Right lobe of liver (tissue), 6 donors: ENCODE measurements around the gene DLST. TPM values are rescaled to one million over a fixed set of nuclear protein-coding genes. Genes with fewer than 3 reads are reported as not detected.
A peak's percentile ranks its signal among the peaks of the same experiment; 100 is the strongest.

ENCODE experiments used
- ATAC-seq, 4 donors: fragments of 200-7000 bp; cut with Tn5 transposase; one replicate each; pipeline ENCODE4 v1.9.1; 2020; ENCODE audit warnings: mild to moderate bottlenecking in 4 of 4, moderate library complexity in 4 of 4
- DNase-seq, 3 donors: peaks; one replicate each; pipeline ENCODE4 v3.0.0-alpha.2; 2020
- H3K27ac ChIP-seq, 3 donors: fragments of 200-600 bp; one replicate each; pipeline ENCODE4 v1.8.0; 2022
- H3K27me3 ChIP-seq, 2 donors: fragments of 200-600 bp; one replicate each; pipeline ENCODE4 v1.8.0; 2022
- H3K36me3 ChIP-seq, 4 donors: fragments of 200-600 bp; sonication (generic) in 1 of 4; one replicate each; pipeline versions ENCODE4 v1.5.1 to v1.8.0; 2017 to 2022; ENCODE audit warnings: control low read depth in 1 of 4
- H3K4me1 ChIP-seq, 4 donors: fragments of 200-600 bp; sonication (generic) in 1 of 4; one replicate each; pipeline versions ENCODE4 v1.5.1 to v1.8.0; 2017 to 2022; ENCODE audit warnings: control low read depth in 1 of 4
- H3K4me3 ChIP-seq, 3 donors: fragments of 200-600 bp; one replicate each; pipeline ENCODE4 v1.8.0; 2022
- H3K9me3 ChIP-seq, 4 donors: fragments of 200-600 bp; sonication (generic) in 1 of 4; one replicate each; pipeline versions ENCODE4 v1.5.1 to v1.8.0; 2017 to 2022; ENCODE audit warnings: control low read depth in 1 of 4
- CTCF ChIP-seq, 4 donors: fragments of 200-600 bp in 3 of 4; fragments of 450-650 bp in 1 of 4; IDR thresholded peaks; one replicate each; pipeline versions ENCODE4 v1.5.1 to v1.8.0; 2016 to 2022; ENCODE audit warnings: antibody characterized with exemption in 4 of 4, mild to moderate bottlenecking in 2 of 4
- POLR2A ChIP-seq: fragments of 450-650 bp; IDR thresholded peaks from one replicate; pipeline ENCODE4 v1.6.1; 2017; ENCODE audit warnings: antibody characterized with exemption, mild to moderate bottlenecking
- WGBS: methylation state at CpG from one replicate; pipeline ENCODE4 v1.1.6; 2018; ENCODE audit warnings: low coverage, low lambda C conversion rate; ENCODE audit not compliant: insufficient coverage; ENCODE audit errors: missing lambda C conversion rate; 5-methylcytosine and 5-hydroxymethylcytosine counted together
- intact Hi-C, 2 donors: fragments of 100-400 bp; cut with DNase I; formaldehyde crosslinking; loops; one replicate each; pipeline versions ENCODE4 v1.11.2 to v1.14.1; 2022
- total RNA-seq, 6 experiments: library from RNA; depleted of rRNA in 2 of 6; stranded (reverse); fragments of >200 nt in 2 of 6; fragmentation: NEBNext Ultra II Directional in 3 of 6; extraction: Animal tissue kit (Norgen Biotek cat#: 25700) in 3 of 6; gene quantifications; one replicate each; pipeline versions ENCODE4 v1.1.0 to v1.2.4, GENCODE V29; 2016 to 2023
- donor health status: DM: no; HTN: yes; CAD: no.
- donor health status: DM: no; HTN: no; CAD: no.
- donor health status: DM: no; HTN: no; CAD: no.
- donor health status: DM: no; HTN: yes; CAD: no.
- donor health status: DM: no; HTN: yes; CAD: no.

DLST gene
- total RNA-seq, 6 experiments from 2014 or later, result 63.8 to 112 (median 68.8) TPM

GRCh38 chr14:74912111-74912510 is 30.4 kb downstream of the DLST start:
- Histone ChIP-seq H3K27me3 (no peaks in the 10 kb centered on the region), H3K9me3 (no peaks in the 10 kb centered on the region), H3K4me1 (peaks cover 0 to 7% (median 0%) of the 10 kb centered on the region in 4 donors), H3K4me3 (no peak overlapping the region), H3K27ac (no peak overlapping the region), H3K36me3 (no peaks in the 10 kb centered on the region)
- 60% methylated on average over 1 of the region's 6 CpGs for WGBS
- TF ChIP-seq CTCF (IDR thresholded peaks at IDR 0.05) (no peak), POLR2A (no peak)
- DNase-seq, result no peak
- intact Hi-C loops, result no loop called here
- ATAC-seq, result no peak

GRCh38 chr14:74912801-74913200 is 31.1 kb downstream of the DLST start:
- Histone ChIP-seq H3K27ac (no peak overlapping the region), H3K27me3 (no peaks in the 10 kb centered on the region), H3K36me3 (no peaks in the 10 kb centered on the region), H3K4me3 (no peak overlapping the region), H3K9me3 (no peaks in the 10 kb centered on the region), H3K4me1 (peaks cover 0 to 7% (median 0%) of the 10 kb centered on the region in 4 donors)
- DNase-seq (no peak), ATAC-seq (no peak)
- intact Hi-C loops, result no loop called here
- 80% methylated on average over 2 of the region's 10 CpGs for WGBS
- TF ChIP-seq POLR2A, result no peak
- no peak for TF ChIP-seq CTCF (IDR thresholded peaks at IDR 0.05)

GRCh38 chr14:74913393-74913910 is 31.7 kb downstream of the DLST start:
- DNase-seq, result no peak
- TF ChIP-seq CTCF (IDR thresholded peaks at IDR 0.05), result no peak
- TF ChIP-seq POLR2A, result no peak
- 34% methylated on average over 3 of the region's 5 CpGs for WGBS

GRCh38 chr14:74913986-74914573 is 32.4 kb downstream of the DLST start:
- intact Hi-C loops, result no loop called here
- no peaks in the 10 kb centered on the region for H3K36me3 ChIP-seq
- H3K27ac ChIP-seq, result no peak overlapping the region
- ATAC-seq, result peak; percentile 84 to 92 (median 89)
- H3K4me3 ChIP-seq, result no peak overlapping the region
- no peak for TF ChIP-seq POLR2A
- peak; percentile 66 to 82 (median 73) for TF ChIP-seq CTCF (IDR thresholded peaks at IDR 0.05)
- no peaks in the 10 kb centered on the region for H3K9me3 ChIP-seq
- no peaks in the 10 kb centered on the region for H3K27me3 ChIP-seq
- WGBS, result 22% methylated on average over 4 of the region's 6 CpGs
- H3K4me1 ChIP-seq, result peaks cover 0 to 7% (median 0%) of the 10 kb centered on the region in 4 donors
- peak; percentile 71 to 74 (median 72) for DNase-seq

More at GRCh38 chr14:74913393-74913910, 31.7 kb downstream of the DLST start:
- no peaks in the 10 kb centered on the region for H3K27me3 ChIP-seq
- no peak overlapping the region for H3K27ac ChIP-seq
- intact Hi-C loops, result no loop called here
- H3K36me3 ChIP-seq, result no peaks in the 10 kb centered on the region
- H3K9me3 ChIP-seq, result no peaks in the 10 kb centered on the region
- H3K4me3 ChIP-seq, result no peak overlapping the region
- peak in 1 of 4 donors; percentile 18 for ATAC-seq
- peaks cover 0 to 7% (median 0%) of the 10 kb centered on the region in 4 donors for H3K4me1 ChIP-seq
